Cardiac fibroblast (primary cell): ENCODE results near the gene GLIS1.

ENCODE experiments used
- DNase-seq, 2 donors: peaks; one replicate each; pipeline versions ENCODE4 v3.0.0 to v3.0.0-alpha.2; 2010; ENCODE audit warnings: low read depth in 2 of 2
- H3K4me3 ChIP-seq, 2 donors: replicated peaks in 1 of 2; 1 replicate in 1 of 2; 2 replicates in 1 of 2; pipeline ENCODE4 v1.5.1; 2011; ENCODE audit warnings: low read depth in 2 of 2, low read length in 2 of 2, mild to moderate bottlenecking in 2 of 2, moderate library complexity in 1 of 2
- CTCF ChIP-seq: IDR thresholded peaks from one replicate; pipeline ENCODE4 v1.5.1; 2011; ENCODE audit warnings: low read depth, mild to moderate bottlenecking, low read length, inconsistent platforms

The GLIS1 gene

GRCh38 chr1:53480678-53481077, 258.3 kb downstream of the GLIS1 start:
- DNase-seq = no peak
- no peak for TF ChIP-seq CTCF
- H3K4me3 ChIP-seq = no peak overlapping the region

- no peak overlapping the region for H3K4me3 ChIP-seq
- TF ChIP-seq CTCF = no peak
Measured at GRCh38 chr1:53478502-53478818, 260.5 kb downstream of the GLIS1 start.

GRCh38 chr1:53477651-53478501, 261.1 kb downstream of the GLIS1 start:
- DNase-seq = peak in 1 of 2 donors; percentile 10
- H3K4me3 ChIP-seq = no peak overlapping the region
- no peak for TF ChIP-seq CTCF

More at GRCh38 chr1:53478502-53478818, 260.5 kb downstream of the GLIS1 start:
- DNase-seq = no peak

- TF ChIP-seq CTCF = no peak
- DNase-seq = no peak
- H3K4me3 ChIP-seq = no peak overlapping the region
Measured at GRCh38 chr1:53476579-53476978, 262.4 kb downstream of the GLIS1 start.

- no peak for DNase-seq
- TF ChIP-seq CTCF = no peak
- H3K4me3 ChIP-seq = no peak overlapping the region
Measured at GRCh38 chr1:53475664-53476063, 263.3 kb downstream of the GLIS1 start.

GRCh38 chr1:53473463-53473862, 265.5 kb downstream of the GLIS1 start:
- H3K4me3 ChIP-seq = no peak overlapping the region
- peak; percentile 34 for TF ChIP-seq CTCF
- DNase-seq = peak in 1 of 2 donors; percentile 15

- no peak for DNase-seq
- H3K4me3 ChIP-seq = no peak overlapping the region
- no peak for TF ChIP-seq CTCF
Measured at GRCh38 chr1:53471000-53471399, 268.0 kb downstream of the GLIS1 start.
